HEK293 (cell line): Measurements from ENCODE around the gene CDIPT.

Experiments used
- CTCF ChIA-PET: fragments of 350-600 bp; formaldehyde crosslinking; extraction: SDS; loops from one replicate; lab custom pipeline; 2021; ENCODE audit warnings: antibody characterized with exemption; lab: Yijun Ruan, JAX
- POLR2A ChIA-PET: fragments of 300-600 bp; formaldehyde crosslinking; extraction: SDS; loops from one replicate; lab custom pipeline; 2020; ENCODE audit warnings: antibody characterized with exemption, inconsistent platforms; lab: Yijun Ruan, JAX
- H3K27ac ChIP-seq: fragments of 200-500 bp; sonication (Bioruptor generic); 2 replicates; pipeline ENCODE4 v1.5.1; 2014; ENCODE audit warnings: low read depth, low read length, control low read depth, inconsistent platforms; ENCODE audit errors: extremely low read depth
- H3K36me3 ChIP-seq, 2 experiments: fragments of 200-500 bp in 1 of 2; sonication (Bioruptor generic) in 1 of 2; 1 replicate in 1 of 2; 2 replicates in 1 of 2; pipeline ENCODE4 v1.5.1; 2014 to 2017; ENCODE audit warnings: inconsistent platforms in 2 of 2, low read length in 2 of 2; ENCODE audit not compliant: control insufficient read depth in 2 of 2, insufficient read depth in 1 of 2
- H3K4me1 ChIP-seq: fragments of 200-500 bp; sonication (Bioruptor generic); 2 replicates; pipeline ENCODE4 v1.5.1; 2014; ENCODE audit warnings: mild to moderate bottlenecking, low read length, inconsistent platforms; ENCODE audit not compliant: control insufficient read depth, insufficient read depth
- H3K4me3 ChIP-seq: 2 replicates; pipeline ENCODE4 v1.5.1; 2011; ENCODE audit warnings: low read depth, mild to moderate bottlenecking, control low read depth, low read length, moderate library complexity
- H3K9me3 ChIP-seq: fragments of 200-500 bp; sonication (Bioruptor generic); 2 replicates; pipeline ENCODE4 v1.5.1; 2014; ENCODE audit warnings: low read depth, low read length, inconsistent platforms; ENCODE audit not compliant: control insufficient read depth, insufficient read depth
- ZBTB17 ChIP-seq: fragments of 450-650 bp; formaldehyde crosslinking; IDR thresholded peaks from 2 replicates; pipeline ENCODE4 v1.5.1; 2016; ENCODE audit warnings: missing biosample characterization, missing genetic modification characterization
- ZNF292 ChIP-seq: fragments of 450-650 bp; formaldehyde crosslinking; IDR thresholded peaks from 2 replicates; pipeline ENCODE4 v1.5.1; 2016; ENCODE audit warnings: low read depth, missing biosample characterization, missing genetic modification characterization, borderline replicate concordance
- ZNF335 ChIP-seq: fragments of 450-650 bp; formaldehyde crosslinking; conservative IDR thresholded peaks from 2 replicates; pipeline ENCODE4 v1.5.1; 2016; ENCODE audit warnings: missing biosample characterization, missing genetic modification characterization
- ZNF521 ChIP-seq: fragments of 450-650 bp; formaldehyde crosslinking; IDR thresholded peaks from 2 replicates; pipeline ENCODE4 v1.5.1; 2017; ENCODE audit warnings: missing biosample characterization, mild to moderate bottlenecking, missing genetic modification characterization
- ZNF544 ChIP-seq: fragments of 450-650 bp; formaldehyde crosslinking; IDR thresholded peaks from 2 replicates; pipeline ENCODE4 v1.5.0; 2017; ENCODE audit warnings: missing biosample characterization, missing genetic modification characterization
- ZNF600 ChIP-seq: fragments of 450-650 bp; formaldehyde crosslinking; IDR thresholded peaks from 2 replicates; pipeline ENCODE4 v1.5.1; 2016; ENCODE audit warnings: missing biosample characterization, missing genetic modification characterization
- ZNF660 ChIP-seq: fragments of 450-650 bp; IDR thresholded peaks from 2 replicates; pipeline ENCODE4 v1.5.1; 2018; ENCODE audit warnings: missing biosample characterization, mild to moderate bottlenecking, missing genetic modification characterization
- ZNF776 ChIP-seq: fragments of 450-650 bp; formaldehyde crosslinking; IDR thresholded peaks from 2 replicates; pipeline ENCODE4 v1.5.0; 2017; ENCODE audit warnings: missing biosample characterization, missing genetic modification characterization, borderline replicate concordance
- TF ChIP-seq, protein P1 (sequence below): fragments of 450-650 bp; formaldehyde crosslinking; IDR thresholded peaks from 2 replicates; pipeline ENCODE4 v1.5.1; 2016; ENCODE audit warnings: missing biosample characterization, missing genetic modification characterization
- TF ChIP-seq, protein P2 (sequence below): fragments of 450-650 bp; formaldehyde crosslinking; IDR thresholded peaks from 2 replicates; pipeline ENCODE4 v1.5.1; 2016; ENCODE audit warnings: missing biosample characterization, missing genetic modification characterization

The CDIPT gene

DNA sequence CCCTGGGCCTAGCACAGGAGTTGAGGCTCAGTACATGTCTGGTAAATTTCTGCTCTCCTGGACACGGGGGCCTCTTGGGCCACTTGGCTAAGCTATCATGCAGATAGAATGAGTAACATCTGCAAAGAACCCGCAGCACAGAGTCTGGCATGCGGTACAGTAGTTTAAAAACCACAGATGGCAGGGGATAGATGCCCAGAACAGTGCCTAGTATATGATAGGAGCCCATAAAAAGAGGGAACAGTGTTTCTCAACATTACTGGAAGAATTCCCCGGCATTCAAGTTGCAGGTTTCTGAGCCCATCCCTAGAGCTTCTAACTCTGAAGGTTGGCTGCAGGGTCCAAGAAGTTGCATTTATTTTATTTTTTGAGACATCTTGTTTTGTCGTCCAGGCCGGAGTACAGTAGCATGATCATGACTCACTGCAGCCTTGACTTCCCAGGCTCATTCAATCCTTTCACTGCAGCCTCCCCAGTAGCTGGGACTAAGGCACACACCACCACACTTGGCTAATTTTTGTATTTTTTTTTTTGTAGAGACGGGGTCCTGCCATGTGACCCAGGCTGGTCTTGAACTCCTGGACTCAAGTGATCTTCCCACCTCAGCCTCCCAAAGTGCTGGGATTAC is 5.8 kb downstream of the CDIPT start:
- H3K4me1 ChIP-seq, result no peaks in the 10 kb centered on the region
- CTCF ChIA-PET, result interaction anchor here (0.8 to 6.4 kb wide), 4 partner anchors 8 to 1127 kb away, joined by 3 to 58 read pairs (median 5); no protein-coding TSS in a partner anchor
- H3K27ac ChIP-seq, result no peak overlapping the region
- H3K9me3 ChIP-seq, result no peaks in the 10 kb centered on the region
- POLR2A ChIA-PET, result interaction anchor here (0.6 to 1.2 kb wide), 3 partner anchors 35 to 57 kb away, joined by 4 to 5 read pairs (median 5); partner anchors contain the start of gene PRRT2
- no peak for TF ChIP-seq ZNF600 (tag by site-specific recombination)
- TF ChIP-seq ZNF776, result no peak
- TF ChIP-seq, protein P1, sequence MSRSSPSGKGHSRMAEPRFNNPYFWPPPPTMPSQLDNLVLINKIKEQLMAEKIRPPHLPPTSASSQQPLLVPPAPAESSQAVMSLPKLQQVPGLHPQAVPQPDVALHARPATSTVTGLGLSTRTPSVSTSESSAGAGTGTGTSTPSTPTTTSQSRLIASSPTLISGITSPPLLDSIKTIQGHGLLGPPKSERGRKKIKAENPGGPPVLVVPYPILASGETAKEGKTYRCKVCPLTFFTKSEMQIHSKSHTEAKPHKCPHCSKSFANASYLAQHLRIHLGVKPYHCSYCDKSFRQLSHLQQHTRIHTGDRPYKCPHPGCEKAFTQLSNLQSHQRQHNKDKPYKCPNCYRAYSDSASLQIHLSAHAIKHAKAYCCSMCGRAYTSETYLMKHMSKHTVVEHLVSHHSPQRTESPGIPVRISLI (tag by site-specific recombination), result 0 out of 2 replicates have a peak, but pooled peaks have one; percentile 42
- H3K4me3 ChIP-seq, result no peak overlapping the region
- H3K36me3 ChIP-seq, result peaks cover 4 to 37% of the 10 kb centered on the region in 2 experiments; a peak in 2 of 3 replicates

DNA sequence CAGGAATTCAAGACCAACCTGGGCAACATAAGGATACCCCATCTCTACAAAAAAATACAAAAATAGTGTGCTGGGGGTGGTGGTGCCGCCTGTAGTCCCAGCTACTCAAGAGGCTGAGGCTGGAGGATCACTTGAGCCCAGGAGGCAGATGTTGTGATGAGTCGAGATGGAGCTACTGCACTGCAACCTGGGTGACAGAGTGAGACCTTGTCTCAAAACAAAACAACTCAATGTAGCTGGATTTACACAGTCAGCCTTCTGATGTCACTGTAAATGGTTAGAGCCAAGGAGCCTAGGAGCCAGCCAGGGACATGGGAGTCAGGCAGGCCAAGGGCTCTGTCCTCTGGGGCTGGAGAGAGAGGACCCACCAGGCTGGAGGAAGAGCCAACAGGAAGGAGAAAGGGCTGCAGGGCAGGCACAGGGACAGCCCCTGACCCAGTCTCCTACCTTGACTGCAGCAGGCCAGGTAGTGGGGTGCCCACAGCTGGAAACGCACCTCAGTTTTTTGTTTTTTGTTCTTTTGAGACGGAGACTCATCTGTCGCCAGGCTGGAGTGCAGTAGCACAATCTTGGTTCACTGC is 8.4 kb downstream of the CDIPT start:
- H3K4me1 ChIP-seq, result no peaks in the 10 kb centered on the region
- H3K27ac ChIP-seq, result no peak overlapping the region
- H3K4me3 ChIP-seq, result no peak overlapping the region
- H3K9me3 ChIP-seq, result no peaks in the 10 kb centered on the region
- TF ChIP-seq ZNF335 (0 out of 2 replicates have a peak, but pooled peaks have one; percentile 23), ZNF521 (tag by site-specific recombination) (no peak)
- peaks cover 0 to 18% of the 10 kb centered on the region in 2 experiments; a peak in 2 of 3 replicates for H3K36me3 ChIP-seq
- ChIA-PET CTCF (interaction anchor here (0.8 to 1.0 kb wide), 2 partner anchors 17 to 34 kb away, joined by 3 read pairs; partner anchors contain the start of gene MVP), POLR2A (interaction anchor here (0.7 to 2.1 kb wide), 3 partner anchors 38 to 1144 kb away, joined by 3 to 11 read pairs (median 3); partner anchors contain the start of genes PAGR1 and TAOK2)

DNA sequence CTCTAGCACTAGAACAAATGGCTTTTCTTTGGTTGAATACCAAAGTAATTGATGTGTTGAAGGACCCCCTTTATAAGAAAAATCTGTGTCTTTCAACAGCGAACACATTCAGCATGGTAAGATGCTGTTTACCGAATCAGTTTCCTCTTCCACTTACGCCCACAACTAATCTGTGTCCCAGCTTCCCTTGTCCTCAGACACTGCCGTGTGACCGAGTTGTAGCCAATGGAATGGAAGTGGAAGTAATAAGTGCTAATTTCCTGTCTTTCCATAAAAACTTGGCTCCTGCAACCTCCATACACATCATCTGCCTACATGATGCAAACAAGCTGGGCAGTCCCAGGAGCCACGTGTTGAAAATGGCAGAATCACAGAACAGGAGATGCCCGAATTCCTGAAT is 10.4 kb downstream of the CDIPT start:
- no peak overlapping the region for H3K4me3 ChIP-seq
- CTCF ChIA-PET, result interaction anchor here (0.6 to 1.5 kb wide), 5 partner anchors 34 to 1068 kb away, joined by 3 to 4 read pairs (median 3); partner anchors contain the start of gene TLCD3B
- no peaks in the 10 kb centered on the region for H3K9me3 ChIP-seq
- H3K27ac ChIP-seq, result no peak overlapping the region
- POLR2A ChIA-PET, result interaction anchor here (2.1 kb wide), 1 partner anchor 37 kb away, joined by 11 read pairs; the partner anchor contains the start of gene PAGR1
- H3K4me1 ChIP-seq, result no peaks in the 10 kb centered on the region
- peaks cover 0 to under 1% of the 10 kb centered on the region in 2 experiments; a peak in 2 of 3 replicates for H3K36me3 ChIP-seq
- no peak for TF ChIP-seq ZNF660 (tag by site-specific recombination)
- TF ChIP-seq ZNF292, result no peak
- 0 out of 2 replicates have a peak, but pooled peaks have one; percentile 33 for TF ChIP-seq ZBTB17 (tag by site-specific recombination)
- TF ChIP-seq, protein P2, sequence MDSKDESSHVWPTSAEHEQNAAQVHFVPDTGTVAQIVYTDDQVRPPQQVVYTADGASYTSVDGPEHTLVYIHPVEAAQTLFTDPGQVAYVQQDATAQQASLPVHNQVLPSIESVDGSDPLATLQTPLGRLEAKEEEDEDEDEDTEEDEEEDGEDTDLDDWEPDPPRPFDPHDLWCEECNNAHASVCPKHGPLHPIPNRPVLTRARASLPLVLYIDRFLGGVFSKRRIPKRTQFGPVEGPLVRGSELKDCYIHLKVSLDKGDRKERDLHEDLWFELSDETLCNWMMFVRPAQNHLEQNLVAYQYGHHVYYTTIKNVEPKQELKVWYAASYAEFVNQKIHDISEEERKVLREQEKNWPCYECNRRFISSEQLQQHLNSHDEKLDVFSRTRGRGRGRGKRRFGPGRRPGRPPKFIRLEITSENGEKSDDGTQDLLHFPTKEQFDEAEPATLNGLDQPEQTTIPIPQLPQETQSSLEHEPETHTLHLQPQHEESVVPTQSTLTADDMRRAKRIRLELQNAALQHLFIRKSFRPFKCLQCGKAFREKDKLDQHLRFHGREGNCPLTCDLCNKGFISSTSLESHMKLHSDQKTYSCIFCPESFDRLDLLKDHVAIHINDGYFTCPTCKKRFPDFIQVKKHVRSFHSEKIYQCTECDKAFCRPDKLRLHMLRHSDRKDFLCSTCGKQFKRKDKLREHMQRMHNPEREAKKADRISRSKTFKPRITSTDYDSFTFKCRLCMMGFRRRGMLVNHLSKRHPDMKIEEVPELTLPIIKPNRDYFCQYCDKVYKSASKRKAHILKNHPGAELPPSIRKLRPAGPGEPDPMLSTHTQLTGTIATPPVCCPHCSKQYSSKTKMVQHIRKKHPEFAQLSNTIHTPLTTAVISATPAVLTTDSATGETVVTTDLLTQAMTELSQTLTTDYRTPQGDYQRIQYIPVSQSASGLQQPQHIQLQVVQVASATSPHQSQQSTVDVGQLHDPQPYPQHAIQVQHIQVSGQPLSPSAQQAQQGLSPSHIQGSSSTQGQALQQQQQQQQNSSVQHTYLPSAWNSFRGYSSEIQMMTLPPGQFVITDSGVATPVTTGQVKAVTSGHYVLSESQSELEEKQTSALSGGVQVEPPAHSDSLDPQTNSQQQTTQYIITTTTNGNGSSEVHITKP, result no peak
- TF ChIP-seq, all 188 proteins: peak for 1

DNA sequence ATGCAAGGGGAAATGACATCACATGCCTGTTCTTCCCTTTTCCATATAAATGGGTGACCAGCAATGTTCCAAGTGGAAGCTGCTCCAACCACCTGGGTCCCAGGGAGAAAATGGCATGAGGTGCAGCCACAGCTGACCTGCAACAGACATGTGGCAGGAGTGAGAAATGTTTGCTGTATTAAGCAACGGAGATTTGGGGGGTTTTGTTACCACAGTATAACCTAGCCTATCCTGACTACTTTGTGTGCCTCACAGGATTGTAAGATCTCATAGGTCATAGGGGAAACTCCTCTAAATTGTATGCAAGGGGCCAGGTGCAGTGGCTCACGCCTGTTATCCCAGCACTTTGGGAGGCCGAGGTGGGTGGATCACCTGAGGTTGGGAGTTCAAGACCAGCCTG is 12.0 kb downstream of the CDIPT start:
- 0 out of 2 replicates have a peak, but pooled peaks have one; percentile 2 for TF ChIP-seq ZBTB17 (tag by site-specific recombination)
- no peak for TF ChIP-seq ZNF544 (tag by site-specific recombination)
- ChIA-PET POLR2A (interaction anchor here (0.6 kb wide), 1 partner anchor 858 kb away, joined by 5 read pairs; no protein-coding TSS in a partner anchor), CTCF (interaction anchor here (0.5 to 5.0 kb wide), 4 partner anchors 8 to 95 kb away, joined by 3 to 74 read pairs (median 32); partner anchors contain the start of genes MVP and PAGR1)
- Histone ChIP-seq H3K4me1 (no peaks in the 10 kb centered on the region), H3K27ac (no peak overlapping the region), H3K4me3 (no peak overlapping the region), H3K36me3 (peaks cover 0 to 7% of the 10 kb centered on the region in 2 experiments; a peak in 1 of 3 replicates), H3K9me3 (no peaks in the 10 kb centered on the region)
